Spinal cord (tissue), 10 donors: ENCODE results near the gene R3HDM2. TPM values are rescaled to one million over a fixed set of nuclear protein-coding genes. Genes with fewer than 3 reads are reported as not detected.

Experiments used
- DNase-seq, 6 donors: peaks; one replicate each; pipeline versions ENCODE4 v3.0.0 to v3.0.0-alpha.2; 2013 to 2015; ENCODE audit warnings: low spot score in 6 of 6, low read depth in 4 of 6
- H3K27ac ChIP-seq: one replicate; pipeline ENCODE4 v1.5.1; 2013; ENCODE audit warnings: low read depth, low read length, control low read depth
- H3K27me3 ChIP-seq: one replicate; pipeline ENCODE4 v1.6.1; 2013; ENCODE audit warnings: low read length; ENCODE audit not compliant: control insufficient read depth, insufficient read depth
- H3K36me3 ChIP-seq: one replicate; pipeline ENCODE4 v1.6.1; 2013; ENCODE audit warnings: low read length; ENCODE audit not compliant: control insufficient read depth, insufficient read depth
- H3K4me1 ChIP-seq: one replicate; pipeline ENCODE4 v1.6.1; 2013; ENCODE audit warnings: low read length; ENCODE audit not compliant: control insufficient read depth, insufficient read depth
- H3K4me3 ChIP-seq: one replicate; pipeline ENCODE4 v1.5.1; 2013; ENCODE audit warnings: low read depth, low read length, control low read depth
- H3K9me3 ChIP-seq: one replicate; pipeline ENCODE4 v1.6.1; 2013; ENCODE audit warnings: low read length; ENCODE audit not compliant: control insufficient read depth, insufficient read depth
- WGBS: methylation state at CpG from one replicate; pipeline ENCODE4 v1.1.5; 2013; ENCODE audit warnings: missing lambda C conversion rate; ENCODE audit not compliant: insufficient coverage; 5-methylcytosine and 5-hydroxymethylcytosine counted together
- polyA plus RNA-seq, 2 donors: library from polyadenylated mRNA; unstranded; fragments of 120-200 nt; gene quantifications; one replicate each; pipeline ENCODE4 v1.2.1, GENCODE V29; 2013; ENCODE audit not compliant: insufficient read length in 2 of 2
- total RNA-seq, 2 donors: library from RNA; depleted of rRNA in 1 of 2; stranded (reverse); fragments of 120-200 nt in 1 of 2; fragments of >200 nt in 1 of 2; gene quantifications; one replicate each; pipeline versions ENCODE4 v1.2.3 to v1.2.4, GENCODE V29; 2013 to 2014
- donor health status: healthy.

The R3HDM2 gene
- total and polyA plus RNA-seq, 4 donors = 42.7 to 98.2 (median 65.1) TPM

DNA sequence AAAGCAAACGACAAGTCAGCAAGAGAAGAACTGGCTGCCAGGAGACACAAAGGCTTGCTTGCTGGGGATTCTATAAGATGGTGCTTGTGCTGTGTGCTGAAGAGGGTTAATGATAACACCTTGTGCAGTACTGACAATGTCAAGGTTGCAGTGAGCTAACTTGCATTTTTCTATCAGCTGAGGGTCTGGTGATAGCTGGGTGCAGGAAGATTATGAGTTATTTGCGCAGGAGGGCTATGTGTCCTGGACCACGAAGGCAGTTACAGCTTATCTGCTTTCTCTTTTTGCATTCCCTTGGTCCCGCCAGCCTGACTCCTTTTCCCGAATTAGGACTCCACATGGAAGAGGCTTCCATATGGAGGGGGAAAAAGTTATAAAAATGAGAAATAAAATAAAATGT lies 42.4 kb downstream of the R3HDM2 start:
- H3K27ac ChIP-seq = no peak overlapping the region

DNA sequence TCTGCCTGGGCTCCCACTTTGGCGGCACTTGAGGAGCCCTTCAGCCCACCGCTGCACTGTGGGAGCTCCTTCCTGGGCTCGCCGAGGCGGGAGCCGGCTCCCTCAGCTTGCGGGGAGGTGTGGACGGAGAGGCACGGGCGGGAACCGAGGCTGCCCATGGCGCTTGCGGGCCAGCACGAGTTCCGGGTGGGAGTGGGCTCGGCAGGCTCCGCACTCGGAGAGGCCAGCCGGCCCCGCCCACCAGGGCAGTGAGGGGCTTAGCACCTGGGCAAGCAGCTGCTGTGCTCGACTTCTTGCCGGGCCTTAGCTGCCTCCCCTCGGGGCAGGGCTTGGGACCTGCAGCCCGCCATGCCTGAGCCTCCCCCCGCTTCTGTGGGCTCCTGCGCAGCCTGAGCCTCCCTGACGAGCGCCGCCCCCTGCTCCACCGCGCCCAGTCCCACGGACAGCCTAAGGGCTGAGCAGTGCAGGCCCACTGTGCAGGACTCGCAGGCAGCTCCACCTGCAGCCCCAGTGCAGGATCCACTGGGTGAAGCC lies 44.6 kb downstream of the R3HDM2 start:
- 97% methylated on average over 32 of the region's 33 CpGs for WGBS
- peaks cover 17% of the 10 kb centered on the region for H3K36me3 ChIP-seq

More for the DNA sequence above, 42.4 kb downstream of the R3HDM2 start:
- no peaks in the 10 kb centered on the region for H3K4me1 ChIP-seq
- WGBS = 85% methylated on average over 3 of the region's 5 CpGs
- no peaks in the 10 kb centered on the region for H3K27me3 ChIP-seq
- no peak for DNase-seq
- H3K36me3 ChIP-seq = peaks cover 13% of the 10 kb centered on the region
- H3K4me3 ChIP-seq = no peak overlapping the region
- no peaks in the 10 kb centered on the region for H3K9me3 ChIP-seq

DNA sequence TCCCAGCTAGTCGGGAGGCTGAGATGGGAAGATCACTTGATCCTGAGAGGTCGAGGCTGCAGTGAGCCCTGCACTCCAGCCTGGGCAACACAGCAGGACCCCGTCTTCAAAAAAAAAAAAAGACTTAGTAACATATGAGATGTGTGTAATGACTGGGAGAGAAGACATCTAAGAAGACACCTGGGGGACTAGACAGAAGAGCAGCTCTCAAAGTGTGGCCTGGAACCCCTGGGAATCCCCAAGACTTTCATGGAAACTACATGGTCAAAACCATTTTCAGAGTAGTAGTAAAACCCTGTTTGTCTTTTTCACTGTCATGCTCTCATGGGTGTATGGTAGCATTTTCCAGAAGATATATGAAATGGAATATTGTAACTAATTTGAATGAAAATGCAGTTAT lies 45.3 kb downstream of the R3HDM2 start:
- no peaks in the 10 kb centered on the region for H3K4me1 ChIP-seq
- H3K36me3 ChIP-seq = peaks cover 16% of the 10 kb centered on the region
- no peaks in the 10 kb centered on the region for H3K27me3 ChIP-seq
- no peak overlapping the region for H3K27ac ChIP-seq
- WGBS = 100% methylated on average over 2 of the region's 3 CpGs
- no peak overlapping the region for H3K4me3 ChIP-seq
- H3K9me3 ChIP-seq = no peaks in the 10 kb centered on the region
- no peak for DNase-seq

More for the DNA sequence above, 44.6 kb downstream of the R3HDM2 start:
- DNase-seq = no peak
- no peaks in the 10 kb centered on the region for H3K27me3 ChIP-seq
- no peak overlapping the region for H3K27ac ChIP-seq
- H3K4me3 ChIP-seq = no peak overlapping the region
- no peaks in the 10 kb centered on the region for H3K9me3 ChIP-seq
- no peaks in the 10 kb centered on the region for H3K4me1 ChIP-seq

DNA sequence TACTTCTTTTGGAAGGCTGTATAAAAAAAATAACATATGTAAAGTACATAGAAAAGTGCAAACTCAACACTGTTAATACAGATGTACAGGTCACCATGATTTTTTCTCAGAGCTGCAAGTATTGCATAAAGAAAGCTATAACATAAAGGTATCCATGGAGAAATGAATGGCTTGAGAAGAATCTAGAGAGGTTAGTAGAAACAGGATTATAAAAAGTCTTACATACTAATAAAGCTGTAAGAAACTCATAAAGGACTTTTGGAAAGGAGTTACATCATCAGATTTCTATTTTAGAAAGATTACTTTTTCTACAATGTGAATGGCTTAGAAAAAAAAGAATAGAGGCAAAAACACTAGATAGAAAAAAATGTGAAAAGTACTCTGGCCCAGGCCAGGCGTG lies 46.4 kb downstream of the R3HDM2 start:
- no peak overlapping the region for H3K27ac ChIP-seq
- WGBS = 63% methylated on average over 1 of the region's 1 CpG

DNA sequence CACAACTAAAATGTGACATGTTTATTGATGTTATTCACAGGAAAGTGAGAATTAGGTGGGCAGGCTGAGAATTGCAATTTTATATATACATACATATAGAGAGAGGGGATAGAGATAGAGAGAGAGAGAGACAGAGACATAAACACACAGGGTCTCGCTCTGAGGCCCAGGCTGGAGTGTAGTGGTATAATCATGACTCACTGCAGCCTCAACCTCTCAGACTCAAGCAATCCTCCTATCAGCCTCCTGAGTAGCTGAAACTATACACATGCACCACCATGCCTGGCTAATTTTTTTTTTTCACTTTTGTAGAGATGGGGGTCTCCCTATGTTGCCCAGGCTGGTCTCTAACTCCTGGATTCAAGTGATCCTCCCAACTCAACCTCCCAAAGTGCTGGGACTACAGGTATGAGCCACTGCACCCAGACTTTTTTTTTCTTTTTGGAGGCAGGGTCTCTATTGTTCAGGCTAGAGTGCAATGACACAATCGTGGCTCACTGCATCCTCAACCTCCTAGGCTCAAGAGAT lies 49.1 kb downstream of the R3HDM2 start:
- no peaks in the 10 kb centered on the region for H3K27me3 ChIP-seq
- DNase-seq = no peak
- H3K4me3 ChIP-seq = no peak overlapping the region
- peaks cover 12% of the 10 kb centered on the region for H3K36me3 ChIP-seq
- WGBS = no CpG with 5 or more reads among the region's 2 CpGs
- no peaks in the 10 kb centered on the region for H3K4me1 ChIP-seq
- H3K27ac ChIP-seq = no peak overlapping the region
- no peaks in the 10 kb centered on the region for H3K9me3 ChIP-seq

More for the DNA sequence above, 46.4 kb downstream of the R3HDM2 start:
- Histone ChIP-seq H3K4me3 (no peak overlapping the region), H3K4me1 (no peaks in the 10 kb centered on the region), H3K27me3 (no peaks in the 10 kb centered on the region), H3K9me3 (no peaks in the 10 kb centered on the region), H3K36me3 (peaks cover 12% of the 10 kb centered on the region)
- peak in 1 of 6 donors; percentile 5 for DNase-seq

DNA sequence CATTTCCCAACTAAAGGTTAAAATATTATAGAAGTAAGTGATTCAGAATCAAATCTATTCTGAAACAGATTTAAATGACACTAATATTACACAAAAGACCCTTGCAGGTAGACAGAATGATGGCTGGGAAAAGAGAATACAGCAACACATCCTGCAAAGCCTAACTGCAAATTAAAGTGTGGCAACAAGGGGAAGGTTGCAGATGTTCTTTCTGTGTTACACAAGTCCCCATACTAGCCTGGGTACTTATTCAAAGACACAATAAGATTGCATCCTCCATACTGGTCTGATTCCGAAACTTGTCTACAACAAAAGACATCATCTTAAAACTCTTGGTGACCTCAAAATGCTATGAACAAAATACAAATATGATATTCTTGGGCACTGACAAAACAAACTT lies 50.5 kb downstream of the R3HDM2 start:
- Histone ChIP-seq H3K4me1 (no peaks in the 10 kb centered on the region), H3K36me3 (peaks cover 4% of the 10 kb centered on the region), H3K4me3 (no peak overlapping the region), H3K27me3 (no peaks in the 10 kb centered on the region), H3K9me3 (no peaks in the 10 kb centered on the region), H3K27ac (no peak overlapping the region)
- no peak for DNase-seq
- 100% methylated on average over 1 of the region's 1 CpG for WGBS

DNA sequence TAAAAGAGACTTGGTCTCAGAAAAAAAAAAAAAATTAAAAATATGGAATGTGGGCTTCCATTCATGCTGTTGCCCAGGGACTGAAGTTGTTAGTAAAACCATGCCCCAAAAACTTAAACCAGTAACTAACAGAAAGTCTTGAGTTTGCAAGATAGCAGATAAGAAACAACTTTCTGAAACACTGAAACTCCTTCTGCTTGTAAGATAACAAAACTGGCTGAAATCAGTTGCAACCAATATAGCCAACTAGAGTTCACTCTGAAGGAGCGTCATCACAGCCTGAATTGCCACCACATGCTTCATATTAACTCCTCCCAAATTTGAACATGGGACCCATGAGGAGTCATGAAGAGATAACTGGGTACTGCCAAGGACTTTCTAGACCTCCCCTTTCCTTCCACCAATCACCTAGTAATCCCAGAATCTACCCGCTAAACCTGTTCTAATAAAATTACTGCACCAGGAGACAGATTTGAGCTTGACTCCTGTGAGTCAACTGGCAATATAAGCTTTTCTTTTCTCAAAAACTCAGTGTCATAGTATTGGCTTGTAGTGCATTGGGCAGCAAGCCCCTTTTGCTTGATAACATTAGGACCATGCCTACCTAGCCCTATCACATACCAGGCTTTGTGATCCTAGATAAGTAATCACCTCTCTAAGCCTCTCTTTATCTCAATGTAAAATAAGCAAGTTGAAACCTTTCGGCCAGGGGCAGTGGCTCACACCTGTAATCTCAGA lies 53.6 kb downstream of the R3HDM2 start:
- WGBS = 100% methylated on average over 1 of the region's 3 CpGs
- H3K36me3 ChIP-seq = no peaks in the 10 kb centered on the region
- no peak overlapping the region for H3K4me3 ChIP-seq
- H3K9me3 ChIP-seq = no peaks in the 10 kb centered on the region
- no peaks in the 10 kb centered on the region for H3K4me1 ChIP-seq
- no peak for DNase-seq
- no peaks in the 10 kb centered on the region for H3K27me3 ChIP-seq
- H3K27ac ChIP-seq = no peak overlapping the region

DNA sequence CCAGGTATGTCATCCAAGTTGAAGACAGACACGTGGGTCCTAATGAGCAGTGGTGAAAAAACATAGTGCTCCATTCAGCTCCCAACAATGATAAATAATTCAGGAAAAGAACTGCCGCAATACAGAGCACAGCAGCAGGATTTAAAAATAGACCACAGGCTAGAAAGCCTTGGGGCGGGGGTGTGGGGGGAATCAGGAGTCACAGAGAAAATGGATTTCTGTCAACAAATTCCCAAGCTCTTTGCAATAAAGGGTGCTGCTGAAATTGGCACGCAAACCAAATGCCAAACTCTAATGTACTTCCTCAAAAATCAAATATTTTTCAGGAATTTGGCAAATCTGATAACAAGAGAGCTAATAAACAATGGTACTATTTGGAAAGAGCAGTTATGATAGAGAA lies 58.6 kb downstream of the R3HDM2 start:
- no CpG with 5 or more reads among the region's 4 CpGs for WGBS
- Histone ChIP-seq H3K4me1 (no peaks in the 10 kb centered on the region), H3K9me3 (no peaks in the 10 kb centered on the region), H3K36me3 (no peaks in the 10 kb centered on the region), H3K27ac (no peak overlapping the region), H3K27me3 (no peaks in the 10 kb centered on the region), H3K4me3 (no peak overlapping the region)
- DNase-seq = peak in 1 of 6 donors; percentile 44

DNA sequence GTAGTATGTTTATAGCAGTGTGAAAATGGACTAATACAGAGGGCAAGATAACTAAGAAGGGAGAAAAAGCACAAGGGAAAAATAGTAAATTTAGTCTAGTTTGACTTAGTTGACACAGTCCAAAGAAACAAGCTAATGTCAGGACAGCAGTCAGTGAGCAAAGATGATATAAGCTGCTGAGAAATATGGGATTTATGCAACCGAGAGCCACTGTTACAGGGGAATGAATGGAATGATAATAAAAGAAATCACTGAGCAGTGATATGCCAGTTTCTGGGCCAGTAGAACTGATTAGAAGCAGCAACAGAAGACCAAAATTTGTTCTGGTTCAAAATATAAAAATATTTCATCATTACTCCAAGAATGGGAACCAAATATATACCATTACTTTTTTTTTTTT lies 60.1 kb downstream of the R3HDM2 start:
- H3K9me3 ChIP-seq = peaks cover 6% of the 10 kb centered on the region
- WGBS = 89% methylated on average over 1 of the region's 1 CpG
- H3K36me3 ChIP-seq = no peaks in the 10 kb centered on the region
- H3K4me1 ChIP-seq = no peaks in the 10 kb centered on the region
- no peaks in the 10 kb centered on the region for H3K27me3 ChIP-seq
- H3K4me3 ChIP-seq = no peak overlapping the region
- DNase-seq = no peak
- H3K27ac ChIP-seq = no peak overlapping the region

DNA sequence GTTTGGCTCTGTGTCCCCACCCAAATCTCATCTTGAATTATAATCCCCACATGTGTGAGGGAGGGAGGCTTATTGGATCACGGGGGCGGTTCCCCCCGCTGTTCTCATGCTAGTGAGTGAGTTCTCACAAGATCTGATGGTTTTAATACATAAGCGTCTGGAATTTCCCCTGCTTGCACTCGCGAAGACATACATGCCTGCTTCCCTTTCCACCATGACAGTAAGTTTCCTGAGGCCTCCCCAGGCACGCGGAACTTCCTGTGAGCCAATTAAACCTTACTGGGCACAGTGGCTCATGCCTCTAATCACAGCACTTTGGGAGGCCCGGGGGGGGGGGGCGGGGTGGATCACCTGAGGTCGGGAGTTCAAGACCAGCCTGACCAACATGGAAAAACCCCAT lies 60.8 kb downstream of the R3HDM2 start:
- no peak for DNase-seq
- peaks cover 6% of the 10 kb centered on the region for H3K9me3 ChIP-seq
- no peaks in the 10 kb centered on the region for H3K27me3 ChIP-seq
- WGBS = 100% methylated on average over 5 of the region's 11 CpGs
- H3K4me3 ChIP-seq = no peak overlapping the region
- no peak overlapping the region for H3K27ac ChIP-seq
- no peaks in the 10 kb centered on the region for H3K4me1 ChIP-seq
- no peaks in the 10 kb centered on the region for H3K36me3 ChIP-seq
